ENCODE results near the gene FGF12. TPM values are rescaled to one million over a fixed set of nuclear protein-coding genes. Genes with fewer than 3 reads are reported as not detected.
A peak's percentile ranks its signal among the peaks of the same experiment; 100 is the strongest.

The FGF12 gene
- polyA plus RNA-seq, 1 of the 3 experiments (the other 2 are of a cell fraction): 0.30 TPM

DNA sequence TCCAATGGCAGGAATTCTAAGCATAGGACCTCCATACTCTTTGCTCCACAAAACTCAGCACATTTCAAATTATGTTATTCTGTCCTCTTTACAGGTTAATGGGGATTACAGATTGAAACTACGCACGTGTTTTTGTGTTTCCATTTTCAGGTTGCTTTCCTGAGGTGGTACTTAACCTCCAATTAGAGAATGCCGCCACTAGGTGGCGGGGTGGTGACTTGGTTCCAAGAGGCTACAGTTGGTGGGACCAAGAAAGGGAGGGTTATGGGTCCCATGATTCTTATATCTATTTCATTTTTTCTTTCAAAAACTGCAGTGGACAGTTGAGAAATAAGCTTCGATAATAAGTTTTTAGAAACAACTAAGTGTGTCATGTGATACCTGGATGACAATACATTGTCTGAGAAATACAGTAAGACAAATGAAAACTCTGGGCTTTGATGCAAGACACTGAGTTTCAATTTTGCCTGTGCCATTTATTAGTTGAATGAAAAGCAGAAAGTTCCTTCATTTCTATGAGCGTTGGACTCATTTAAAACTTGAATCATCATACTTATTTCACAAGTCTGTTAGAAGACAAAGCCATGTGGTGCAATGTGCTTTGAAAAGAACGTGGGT is 539.0 kb downstream of the FGF12 start:
- POLR2A ChIA-PET: no interaction called here
- 6% methylated on average over 7 of the region's 7 CpGs for WGBS (ENCODE audit: low lambda C conversion rate)
- H3K4me2 ChIP-seq: no peak overlapping the region
- H4K20me1 ChIP-seq (ENCODE audit: insufficient read depth): no peaks in the 10 kb centered on the region
- H3K27ac ChIP-seq (ENCODE audit: low read depth in 2 of 2, low read length in 1 of 2): no peak overlapping the region
- no peak for TF ChIP-seq RCOR1 (IDR thresholded peaks at IDR 0.05; ENCODE audit: low read length)
- TF ChIP-seq SMC3 (IDR thresholded peaks at IDR 0.05; ENCODE audit: low read depth, low read length): peak; percentile 52
- TF ChIP-seq, protein P1, sequence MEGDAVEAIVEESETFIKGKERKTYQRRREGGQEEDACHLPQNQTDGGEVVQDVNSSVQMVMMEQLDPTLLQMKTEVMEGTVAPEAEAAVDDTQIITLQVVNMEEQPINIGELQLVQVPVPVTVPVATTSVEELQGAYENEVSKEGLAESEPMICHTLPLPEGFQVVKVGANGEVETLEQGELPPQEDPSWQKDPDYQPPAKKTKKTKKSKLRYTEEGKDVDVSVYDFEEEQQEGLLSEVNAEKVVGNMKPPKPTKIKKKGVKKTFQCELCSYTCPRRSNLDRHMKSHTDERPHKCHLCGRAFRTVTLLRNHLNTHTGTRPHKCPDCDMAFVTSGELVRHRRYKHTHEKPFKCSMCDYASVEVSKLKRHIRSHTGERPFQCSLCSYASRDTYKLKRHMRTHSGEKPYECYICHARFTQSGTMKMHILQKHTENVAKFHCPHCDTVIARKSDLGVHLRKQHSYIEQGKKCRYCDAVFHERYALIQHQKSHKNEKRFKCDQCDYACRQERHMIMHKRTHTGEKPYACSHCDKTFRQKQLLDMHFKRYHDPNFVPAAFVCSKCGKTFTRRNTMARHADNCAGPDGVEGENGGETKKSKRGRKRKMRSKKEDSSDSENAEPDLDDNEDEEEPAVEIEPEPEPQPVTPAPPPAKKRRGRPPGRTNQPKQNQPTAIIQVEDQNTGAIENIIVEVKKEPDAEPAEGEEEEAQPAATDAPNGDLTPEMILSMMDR (IDR thresholded peaks at IDR 0.05): peak; percentile 70
- peak; percentile 55 for TF ChIP-seq RAD21 (IDR thresholded peaks at IDR 0.05; ENCODE audit: low read length)
- no peak for TF ChIP-seq POLR2AphosphoS5 (IDR thresholded peaks at IDR 0.05; ENCODE audit: low read depth, low read length)
- TF ChIP-seq, protein P2, sequence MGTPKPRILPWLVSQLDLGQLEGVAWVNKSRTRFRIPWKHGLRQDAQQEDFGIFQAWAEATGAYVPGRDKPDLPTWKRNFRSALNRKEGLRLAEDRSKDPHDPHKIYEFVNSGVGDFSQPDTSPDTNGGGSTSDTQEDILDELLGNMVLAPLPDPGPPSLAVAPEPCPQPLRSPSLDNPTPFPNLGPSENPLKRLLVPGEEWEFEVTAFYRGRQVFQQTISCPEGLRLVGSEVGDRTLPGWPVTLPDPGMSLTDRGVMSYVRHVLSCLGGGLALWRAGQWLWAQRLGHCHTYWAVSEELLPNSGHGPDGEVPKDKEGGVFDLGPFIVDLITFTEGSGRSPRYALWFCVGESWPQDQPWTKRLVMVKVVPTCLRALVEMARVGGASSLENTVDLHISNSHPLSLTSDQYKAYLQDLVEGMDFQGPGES (IDR thresholded peaks at IDR 0.05; ENCODE audit: low read depth, low read length): no peak
- no peaks in the 10 kb centered on the region for H3K9me3 ChIP-seq
- peak; percentile 47 for DNase-seq
- H3K4me3 ChIP-seq (ENCODE audit: low read depth in 2 of 2, low read length in 1 of 2): peak overlapping the region in 1 of 2 experiments; percentile 26; a peak in 1 of 4 replicates
- H3K9ac ChIP-seq: no peak overlapping the region
- H3K36me3 ChIP-seq (replicated peaks in 1 of 2; ENCODE audit: control insufficient read depth in 1 of 2, insufficient read depth in 2 of 2, low read length in 1 of 2): no peaks in the 10 kb centered on the region
- H3K9me2 ChIP-seq: no peaks in the 10 kb centered on the region
- CTCF ChIA-PET: interaction anchor here (0.7 to 4.4 kb wide), 15 partner anchors 10 to 264 kb away, joined by 3 to 54 read pairs (median 4); no protein-coding TSS in a partner anchor
- H3K27me3 ChIP-seq (ENCODE audit: insufficient read depth): no peaks in the 10 kb centered on the region; the same call in 1 of the 2 replicates
- H3K79me2 ChIP-seq (ENCODE audit: insufficient read depth): no peaks in the 10 kb centered on the region
- H3F3A ChIP-seq (replicated peaks; ENCODE audit: insufficient read depth): no peaks in the 10 kb centered on the region
- H3K4me1 ChIP-seq (ENCODE audit: control insufficient read depth in 1 of 2, insufficient read depth in 2 of 2, low read depth in 1 of 2, low read length in 1 of 2): no peaks in the 10 kb centered on the region
- no peak overlapping the region for H2AFZ ChIP-seq (ENCODE audit: low read depth)

GRCh38 chr3:192187485-192188051 is 539.8 kb downstream of the FGF12 start:
- Histone ChIP-seq H4K20me1 (ENCODE audit: insufficient read depth) (no peaks in the 10 kb centered on the region), H3K4me3 (ENCODE audit: low read depth in 2 of 2, low read length in 1 of 2) (no peak overlapping the region), H3K9me2 (no peaks in the 10 kb centered on the region), H3K36me3 (replicated peaks in 1 of 2; ENCODE audit: control insufficient read depth in 1 of 2, insufficient read depth in 2 of 2, low read length in 1 of 2) (no peaks in the 10 kb centered on the region), H3K27ac (ENCODE audit: low read depth in 2 of 2, low read length in 1 of 2) (no peak overlapping the region), H3K4me1 (ENCODE audit: control insufficient read depth in 1 of 2, insufficient read depth in 2 of 2, low read depth in 1 of 2, low read length in 1 of 2) (no peaks in the 10 kb centered on the region), H3K27me3 (ENCODE audit: insufficient read depth) (no peaks in the 10 kb centered on the region; the same call in 1 of the 2 replicates), H3K9ac (no peak overlapping the region), H3F3A (replicated peaks; ENCODE audit: insufficient read depth) (no peaks in the 10 kb centered on the region), H3K79me2 (ENCODE audit: insufficient read depth) (no peaks in the 10 kb centered on the region), H2AFZ (ENCODE audit: low read depth) (no peak overlapping the region), H3K9me3 (no peaks in the 10 kb centered on the region), H3K4me2 (no peak overlapping the region)
- ChIA-PET POLR2A (no interaction called here), CTCF (interaction anchor here (0.6 to 4.4 kb wide), 10 partner anchors 10 to 260 kb away, joined by 3 to 54 read pairs (median 4); no protein-coding TSS in a partner anchor)
- TF ChIP-seq PBX3 (IDR thresholded peaks at IDR 0.05) (no peak), EP300 (IDR thresholded peaks at IDR 0.05; ENCODE audit: borderline replicate concordance in 1 of 2, low read depth in 1 of 2, low read length in 1 of 2) (no peak)
- TF ChIP-seq, protein P3, sequence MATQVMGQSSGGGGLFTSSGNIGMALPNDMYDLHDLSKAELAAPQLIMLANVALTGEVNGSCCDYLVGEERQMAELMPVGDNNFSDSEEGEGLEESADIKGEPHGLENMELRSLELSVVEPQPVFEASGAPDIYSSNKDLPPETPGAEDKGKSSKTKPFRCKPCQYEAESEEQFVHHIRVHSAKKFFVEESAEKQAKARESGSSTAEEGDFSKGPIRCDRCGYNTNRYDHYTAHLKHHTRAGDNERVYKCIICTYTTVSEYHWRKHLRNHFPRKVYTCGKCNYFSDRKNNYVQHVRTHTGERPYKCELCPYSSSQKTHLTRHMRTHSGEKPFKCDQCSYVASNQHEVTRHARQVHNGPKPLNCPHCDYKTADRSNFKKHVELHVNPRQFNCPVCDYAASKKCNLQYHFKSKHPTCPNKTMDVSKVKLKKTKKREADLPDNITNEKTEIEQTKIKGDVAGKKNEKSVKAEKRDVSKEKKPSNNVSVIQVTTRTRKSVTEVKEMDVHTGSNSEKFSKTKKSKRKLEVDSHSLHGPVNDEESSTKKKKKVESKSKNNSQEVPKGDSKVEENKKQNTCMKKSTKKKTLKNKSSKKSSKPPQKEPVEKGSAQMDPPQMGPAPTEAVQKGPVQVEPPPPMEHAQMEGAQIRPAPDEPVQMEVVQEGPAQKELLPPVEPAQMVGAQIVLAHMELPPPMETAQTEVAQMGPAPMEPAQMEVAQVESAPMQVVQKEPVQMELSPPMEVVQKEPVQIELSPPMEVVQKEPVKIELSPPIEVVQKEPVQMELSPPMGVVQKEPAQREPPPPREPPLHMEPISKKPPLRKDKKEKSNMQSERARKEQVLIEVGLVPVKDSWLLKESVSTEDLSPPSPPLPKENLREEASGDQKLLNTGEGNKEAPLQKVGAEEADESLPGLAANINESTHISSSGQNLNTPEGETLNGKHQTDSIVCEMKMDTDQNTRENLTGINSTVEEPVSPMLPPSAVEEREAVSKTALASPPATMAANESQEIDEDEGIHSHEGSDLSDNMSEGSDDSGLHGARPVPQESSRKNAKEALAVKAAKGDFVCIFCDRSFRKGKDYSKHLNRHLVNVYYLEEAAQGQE (IDR thresholded peaks at IDR 0.05; ENCODE audit: low read depth, low read length): peak; percentile 78
- under 1% methylated on average over 4 of the region's 4 CpGs for WGBS (ENCODE audit: low lambda C conversion rate)
- DNase-seq: no peak
